NCI-H2029 treated with DMSO at 0.1 percent for 48 hours (cell line): ENCODE results near the gene DPYD.

Source experiments
- DNase-seq: peaks from one replicate; lab custom pipeline; 2025; lab: John Stamatoyannopoulos, UW

DPYD gene

GRCh38 chr1:97200595-97200994 lies 720.2 kb downstream of the DPYD start:
- DNase-seq, result no peak

- no peak for DNase-seq
Observed at GRCh38 chr1:97196825-97197516, 723.9 kb downstream of the DPYD start.

DNA sequence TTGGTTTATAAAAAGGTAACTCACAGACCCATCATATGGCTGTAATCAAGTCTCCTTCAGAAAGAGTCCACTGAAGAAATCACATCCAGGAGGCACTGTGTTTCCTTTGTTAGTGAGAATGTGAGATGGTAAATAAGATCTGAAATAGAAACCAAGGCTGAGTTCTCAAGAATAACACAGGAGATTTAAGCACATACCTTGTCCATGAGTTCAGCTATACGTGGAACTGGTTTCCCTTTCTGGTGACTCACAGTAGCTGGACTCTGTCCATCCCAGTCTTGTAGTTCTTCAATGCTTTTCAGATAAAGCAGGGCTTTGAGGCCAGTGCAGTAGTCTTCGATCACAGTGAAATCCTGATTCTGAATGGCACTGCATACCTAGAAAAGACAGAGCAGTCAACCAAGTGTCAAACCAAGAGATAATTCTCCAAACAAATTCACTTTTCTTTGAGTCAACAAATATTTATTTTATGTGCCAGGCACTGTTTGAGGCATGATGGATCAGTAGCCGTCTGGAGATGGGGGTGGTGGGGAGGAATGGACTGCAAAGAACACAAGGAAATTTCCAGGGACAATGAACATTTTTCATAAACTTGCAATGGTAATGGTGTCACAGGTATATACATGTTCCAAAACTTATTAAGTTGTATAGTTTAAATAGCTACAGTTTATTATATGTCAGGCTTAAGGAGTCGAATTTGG lies 727.8 kb downstream of the DPYD start:
- DNase-seq, result no peak

GRCh38 chr1:97190326-97190725 lies 730.5 kb downstream of the DPYD start:
- DNase-seq, result no peak

- DNase-seq, result no peak
Observed at GRCh38 chr1:97186381-97186780, 734.5 kb downstream of the DPYD start.

DNA sequence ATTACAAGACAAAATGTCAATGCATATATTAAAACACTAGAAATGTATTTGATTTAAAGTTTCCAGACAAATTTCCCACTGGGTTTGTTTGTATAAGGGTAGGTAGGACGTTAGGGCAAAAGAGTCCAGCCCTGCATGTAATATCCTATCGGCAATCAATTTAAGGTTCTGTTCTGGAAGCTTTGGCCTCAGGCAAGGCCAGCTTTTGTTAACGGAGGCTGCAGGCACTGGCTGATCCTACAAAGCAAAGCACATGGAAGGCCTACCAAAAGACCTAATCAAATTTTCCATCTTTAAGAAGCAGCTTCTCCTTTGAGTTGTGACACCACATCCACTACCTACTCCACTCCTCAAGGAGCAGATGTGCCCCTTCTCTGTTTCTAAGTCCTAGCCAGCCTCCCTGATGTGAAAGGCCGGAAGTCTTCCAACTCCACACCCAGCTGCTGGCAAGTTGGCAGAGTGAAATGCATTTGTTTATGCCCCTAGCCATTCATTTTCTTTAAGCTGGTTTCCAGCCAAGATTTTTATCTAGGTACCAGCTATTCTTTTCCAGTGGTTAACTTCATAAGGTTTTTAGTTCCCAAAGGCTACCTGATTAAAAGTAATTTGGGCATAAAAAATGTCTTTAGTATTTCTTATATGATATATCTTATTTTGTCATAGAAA lies 746.7 kb downstream of the DPYD start:
- no peak for DNase-seq

DNA sequence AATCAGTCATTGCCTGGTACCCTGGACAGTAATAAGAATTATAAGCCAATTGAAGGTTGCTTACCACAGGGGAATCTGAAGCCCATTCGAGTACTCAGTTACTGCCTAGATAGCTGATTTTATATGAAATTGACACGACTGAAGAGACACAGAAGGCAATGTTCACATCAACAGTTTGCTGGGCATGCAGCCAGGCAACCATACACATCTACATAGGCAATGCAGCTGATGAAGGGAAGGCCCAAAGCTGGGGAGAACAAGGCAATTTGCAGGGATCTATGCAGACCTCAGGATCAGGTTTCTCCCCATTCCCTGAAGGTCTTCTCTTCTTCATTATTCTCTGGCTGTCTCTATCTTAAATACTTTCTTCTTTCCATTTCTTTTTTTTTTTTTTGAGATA lies 750.5 kb downstream of the DPYD start:
- no peak for DNase-seq

DNA sequence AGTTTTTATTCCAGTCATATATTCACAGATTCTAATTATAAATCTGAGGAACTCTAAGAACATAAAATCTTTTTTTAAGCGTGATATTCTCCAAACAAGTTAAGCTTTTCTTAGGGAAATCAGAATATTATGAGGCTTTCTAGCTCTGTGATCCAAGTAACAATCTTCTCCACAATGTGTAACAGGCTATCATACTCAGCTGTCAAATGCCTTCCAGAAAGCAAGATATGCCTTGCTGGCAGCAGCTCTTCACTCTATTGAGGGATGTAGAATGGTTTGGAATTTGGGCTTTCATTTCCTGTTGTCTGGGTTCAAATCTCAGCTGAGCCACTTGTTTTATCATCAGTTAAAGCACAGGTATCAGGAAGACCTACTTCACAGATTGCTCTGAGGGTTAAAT lies 752.8 kb downstream of the DPYD start:
- no peak for DNase-seq

DNA sequence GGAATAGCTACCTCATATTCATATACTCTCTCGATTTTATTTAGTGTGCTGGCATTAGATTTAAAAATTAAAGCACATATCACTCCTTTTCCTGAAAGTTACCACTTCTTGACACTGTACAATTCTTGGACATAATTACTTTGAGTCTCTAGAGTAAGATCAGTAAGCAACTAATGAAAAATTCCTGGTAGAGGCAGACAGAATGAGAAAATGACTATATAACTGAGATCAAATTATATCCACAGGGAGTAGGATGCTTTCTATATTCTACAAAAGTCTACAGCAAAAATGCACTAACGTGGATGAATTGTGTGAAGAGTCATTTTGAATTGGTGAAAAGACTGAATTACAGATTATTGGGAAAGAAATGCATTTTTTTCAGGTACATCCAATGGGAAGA lies 753.6 kb downstream of the DPYD start:
- no peak for DNase-seq

DNA sequence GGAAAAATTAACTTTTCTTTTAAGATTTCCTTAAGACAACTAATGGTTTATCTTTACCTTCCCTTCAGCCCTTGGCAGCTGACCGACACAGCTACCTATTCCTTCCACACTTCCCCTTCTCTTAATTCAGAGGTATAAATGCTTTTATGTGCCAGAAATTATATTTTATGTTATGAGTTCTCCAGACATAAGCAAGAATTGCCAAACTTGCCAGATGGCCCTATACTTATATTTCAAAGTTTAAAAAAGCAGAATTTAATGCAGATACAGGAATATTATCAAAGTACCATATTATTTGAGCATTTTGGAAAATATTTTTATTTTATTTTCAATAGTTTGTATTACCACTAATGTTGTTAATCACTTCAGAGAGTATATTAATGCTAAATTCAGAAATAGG lies 754.2 kb downstream of the DPYD start:
- DNase-seq, result no peak

- DNase-seq, result no peak
Observed at GRCh38 chr1:97164276-97164639, 756.6 kb downstream of the DPYD start.

DNA sequence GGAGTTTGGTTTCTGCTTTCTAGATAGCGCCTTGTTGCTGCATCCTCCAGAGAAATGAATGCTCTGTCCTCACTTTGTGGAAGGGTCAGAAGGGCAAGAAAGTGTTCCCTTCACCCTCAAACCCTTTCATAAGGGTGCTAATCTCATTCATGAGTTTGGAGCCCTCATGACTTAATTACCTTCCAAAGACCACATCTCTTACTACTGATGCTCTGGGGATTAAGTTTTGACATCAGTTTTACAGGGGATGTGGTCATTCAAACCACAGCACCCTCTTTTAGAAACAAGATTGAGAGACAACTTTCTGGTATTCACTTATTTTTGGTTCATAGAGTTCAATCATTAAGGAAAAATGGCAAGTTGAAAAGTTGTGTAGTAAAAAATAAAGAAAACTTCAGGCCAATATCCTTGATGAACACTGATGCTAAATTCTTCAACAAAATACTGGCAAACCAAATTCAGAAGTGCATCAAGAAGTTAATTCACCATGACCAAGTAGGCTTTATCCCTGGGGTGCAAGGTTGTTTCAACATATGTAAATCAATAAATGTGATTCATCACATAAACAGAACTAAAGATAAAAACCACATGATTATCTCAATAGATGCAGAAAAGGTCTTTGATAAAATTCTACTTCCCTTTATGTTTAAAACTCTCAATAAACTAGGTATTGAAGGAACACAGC lies 757.1 kb downstream of the DPYD start:
- no peak for DNase-seq

DNA sequence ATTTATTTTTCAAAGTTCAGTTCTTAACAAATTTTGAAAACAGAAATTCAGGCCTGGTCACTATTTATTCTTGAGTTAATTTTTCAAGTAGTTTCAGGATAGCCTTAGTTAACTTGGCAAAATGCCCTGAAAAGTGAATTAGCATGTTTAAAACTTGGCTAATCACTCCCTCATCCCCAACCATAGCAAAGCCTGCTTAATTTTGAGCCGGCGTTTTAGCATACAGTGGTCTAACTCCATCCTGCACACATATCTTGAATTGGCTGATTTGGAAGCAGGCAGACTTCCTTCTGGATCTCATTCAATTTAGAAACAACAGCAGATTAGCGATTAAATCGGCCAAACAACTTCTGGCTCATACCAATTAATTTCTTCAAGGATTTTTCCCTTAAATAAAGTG lies 760.0 kb downstream of the DPYD start:
- DNase-seq, result no peak

DNA sequence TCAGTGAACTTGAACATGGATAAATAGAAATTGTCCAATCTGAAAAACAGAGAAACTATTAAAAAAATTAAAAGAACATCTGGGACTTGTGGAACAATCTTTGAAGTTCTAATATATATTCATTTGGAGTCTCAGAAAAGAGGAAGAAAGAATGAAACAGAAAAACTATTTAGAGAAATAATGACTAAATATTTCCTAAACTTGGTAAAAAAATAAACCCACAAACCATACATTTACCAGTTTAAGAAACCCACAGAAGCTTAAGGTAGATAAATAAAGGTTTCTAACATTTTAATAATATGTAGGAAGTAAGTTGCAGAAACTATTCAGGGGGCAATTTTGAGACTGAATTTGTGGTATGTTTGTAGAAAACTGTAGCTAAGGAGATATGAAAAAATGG lies 761.5 kb downstream of the DPYD start:
- DNase-seq, result no peak

DNA sequence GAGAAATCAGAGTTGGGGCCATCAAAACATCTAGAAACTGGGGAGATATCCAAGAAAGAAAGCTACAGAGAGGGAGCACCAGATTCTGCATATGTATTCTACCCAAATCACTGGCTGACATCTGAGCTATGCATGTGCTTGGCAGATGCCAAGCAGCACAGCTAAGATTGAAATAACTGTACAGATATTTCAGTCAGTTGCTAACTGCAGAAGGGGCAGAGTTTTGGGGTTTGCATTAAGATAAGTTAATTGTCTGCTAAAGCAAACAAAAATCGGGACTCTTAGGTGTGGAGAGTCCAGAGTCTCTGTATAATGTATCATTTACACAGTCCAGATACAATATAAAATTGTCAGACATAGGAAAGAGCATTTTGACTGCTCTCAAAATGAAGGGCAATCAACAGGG lies 762.1 kb downstream of the DPYD start:
- DNase-seq, result no peak

GRCh38 chr1:97157991-97158390 lies 762.8 kb downstream of the DPYD start:
- no peak for DNase-seq

DNA sequence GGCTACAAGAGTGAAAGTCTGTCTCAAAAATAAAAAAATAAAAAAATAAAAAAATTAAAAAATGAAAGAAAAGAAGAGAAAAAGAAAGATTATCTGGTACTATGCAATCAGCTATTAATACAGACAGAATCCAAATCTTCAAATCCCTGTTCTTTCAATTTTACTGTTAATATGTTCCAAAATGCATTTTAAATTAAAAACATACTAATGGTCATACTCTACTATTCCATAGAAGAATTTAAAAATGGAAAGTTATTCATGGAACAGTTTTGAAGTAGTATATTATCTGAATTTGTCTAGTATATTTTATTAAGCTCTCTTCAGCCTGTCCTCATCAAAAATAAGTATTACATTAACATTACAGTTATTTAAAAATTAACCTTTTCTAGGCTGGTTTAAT lies 769.2 kb downstream of the DPYD start:
- no peak for DNase-seq

GRCh38 chr1:97145321-97145956 lies 775.4 kb downstream of the DPYD start:
- DNase-seq, result no peak

DNA sequence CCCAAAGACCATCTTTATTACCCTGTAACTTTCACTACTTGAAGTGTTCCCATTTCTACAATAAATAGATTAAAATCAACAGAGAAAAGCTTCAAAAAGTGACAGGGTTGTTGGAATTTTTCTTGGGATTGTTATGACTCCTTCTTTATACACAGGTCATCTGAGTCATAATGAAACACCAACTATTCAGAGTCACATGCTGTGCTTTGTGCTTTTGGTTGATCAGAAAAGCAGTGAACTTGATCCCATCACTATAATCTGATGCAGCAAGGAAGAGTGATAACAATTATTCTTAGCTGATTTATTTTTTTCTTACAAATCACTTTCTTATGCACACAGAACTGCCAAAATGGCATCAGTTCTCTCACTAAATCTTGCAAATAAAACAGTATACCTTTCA lies 776.3 kb downstream of the DPYD start:
- DNase-seq, result no peak

- no peak for DNase-seq
Observed at GRCh38 chr1:97143236-97143882, 777.5 kb downstream of the DPYD start.

- no peak for DNase-seq
Observed at GRCh38 chr1:97140611-97141010, 780.2 kb downstream of the DPYD start.

- DNase-seq, result no peak
Observed at GRCh38 chr1:97139512-97139911, 781.3 kb downstream of the DPYD start.
